Activated CD4-positive, alpha-beta memory T cell treated with anti-CD3 and anti-CD28 coated beads, Interleukin-2, amount 10 ng/mL, durations not matched to agents 7 days and 5 days (primary cell): Measurements from ENCODE around the gene SLFN5. TPM values are rescaled to one million over a fixed set of nuclear protein-coding genes. Genes with fewer than 3 reads are reported as not detected.
"Not testable (repeated sequence)": the region's sequence is repeated elsewhere in the genome, so short reads cannot be mapped to it uniquely, and the experiment has no call there.

Source experiments
- CTCF ChIA-PET: fragments of 350-600 bp; sonication (Branson Sonifier 250); formaldehyde crosslinking; loops from one replicate; lab custom pipeline; 2021; ENCODE audit warnings: antibody characterized with exemption, inconsistent platforms; lab: Charles Lee
- POLR2A ChIA-PET: fragments of 350-600 bp; sonication (Branson Sonifier 250); formaldehyde crosslinking; loops from one replicate; lab custom pipeline; 2021; ENCODE audit warnings: antibody characterized with exemption; lab: Charles Lee
- DNase-seq: peaks from one replicate; pipeline ENCODE4 v3.0.0-alpha.2; 2020
- H3K27ac Mint-ChIP-seq: one replicate; pipeline ENCODE4 v1.8.0; 2021; ENCODE audit warnings: mild to moderate bottlenecking, mixed read lengths
- H3K27me3 Mint-ChIP-seq: one replicate; pipeline ENCODE4 v1.8.0; 2021; ENCODE audit warnings: mixed read lengths
- H3K36me3 Mint-ChIP-seq: one replicate; pipeline ENCODE4 v1.8.0; 2021; ENCODE audit warnings: low read depth, mixed read lengths
- H3K4me1 Mint-ChIP-seq: one replicate; pipeline ENCODE4 v1.8.0; 2021; ENCODE audit warnings: mixed read lengths
- H3K4me3 Mint-ChIP-seq: one replicate; pipeline ENCODE4 v1.8.0; 2021; ENCODE audit warnings: mild to moderate bottlenecking, mixed read lengths
- H3K9me3 Mint-ChIP-seq: one replicate; pipeline ENCODE4 v1.8.0; 2021; ENCODE audit warnings: mixed read lengths
- total RNA-seq, 2 experiments: library from RNA; stranded (reverse); gene quantifications; one replicate each; pipeline ENCODE4 v1.2.3, GENCODE V29; 2021

SLFN5 gene
- total RNA-seq, 2 experiments from 2014 or later: 231 to 240 TPM

DNA sequence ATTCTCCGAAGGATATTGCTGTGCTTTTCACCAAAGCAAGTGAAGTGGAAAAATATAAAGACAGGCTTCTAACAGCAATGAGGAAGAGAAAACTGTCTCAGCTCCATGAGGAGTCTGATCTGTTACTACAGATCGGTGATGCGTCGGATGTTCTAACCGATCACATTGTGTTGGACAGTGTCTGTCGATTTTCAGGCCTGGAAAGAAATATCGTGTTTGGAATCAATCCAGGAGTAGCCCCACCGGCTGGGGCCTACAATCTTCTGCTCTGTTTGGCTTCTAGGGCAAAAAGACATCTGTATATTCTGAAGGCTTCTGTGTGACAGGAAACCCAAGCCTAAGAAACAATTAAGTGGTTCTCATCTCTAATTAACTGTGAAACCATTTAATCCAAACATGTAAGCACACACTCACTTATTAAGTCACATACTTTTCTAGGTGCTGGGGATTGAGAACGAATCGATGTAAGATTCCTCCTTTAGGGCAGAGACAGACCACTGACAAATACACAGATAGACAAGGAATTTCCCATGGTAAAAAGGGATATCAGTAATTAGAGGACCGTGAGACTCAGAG is 22.8 kb downstream of the SLFN5 start:
- ChIA-PET CTCF (interaction anchor here (1.3 kb wide), 1 partner anchor 124 kb away, joined by 3 read pairs; no protein-coding TSS in a partner anchor), POLR2A (interaction anchor here (1.0 to 1.6 kb wide), 2 partner anchors 8 kb away, joined by 3 to 6 read pairs; no protein-coding TSS in a partner anchor)
- Mint-ChIP-seq H3K36me3 (peaks cover 82% of the 10 kb centered on the region), H3K27ac (no peak overlapping the region), H3K4me3 (no peak overlapping the region), H3K27me3 (no peaks in the 10 kb centered on the region), H3K4me1 (peaks cover 31% of the 10 kb centered on the region), H3K9me3 (no peaks in the 10 kb centered on the region)
- no peak for DNase-seq

- peaks cover 10% of the 10 kb centered on the region for H3K9me3 Mint-ChIP-seq
- H3K27me3 Mint-ChIP-seq: peaks cover 15% of the 10 kb centered on the region
- H3K4me3 Mint-ChIP-seq, CTCF ChIA-PET, DNase-seq, H3K27ac Mint-ChIP-seq: not testable (repeated sequence)
- peaks cover 32% of the 10 kb centered on the region for H3K36me3 Mint-ChIP-seq
- POLR2A ChIA-PET: interaction anchor here (0.9 kb wide), 1 partner anchor 9 kb away, joined by 3 read pairs; no protein-coding TSS in a partner anchor
- H3K4me1 Mint-ChIP-seq: peaks cover 16% of the 10 kb centered on the region
These were observed 31.5 kb downstream of the SLFN5 start for GRCh38 chr17:35274167-35275066.

DNA sequence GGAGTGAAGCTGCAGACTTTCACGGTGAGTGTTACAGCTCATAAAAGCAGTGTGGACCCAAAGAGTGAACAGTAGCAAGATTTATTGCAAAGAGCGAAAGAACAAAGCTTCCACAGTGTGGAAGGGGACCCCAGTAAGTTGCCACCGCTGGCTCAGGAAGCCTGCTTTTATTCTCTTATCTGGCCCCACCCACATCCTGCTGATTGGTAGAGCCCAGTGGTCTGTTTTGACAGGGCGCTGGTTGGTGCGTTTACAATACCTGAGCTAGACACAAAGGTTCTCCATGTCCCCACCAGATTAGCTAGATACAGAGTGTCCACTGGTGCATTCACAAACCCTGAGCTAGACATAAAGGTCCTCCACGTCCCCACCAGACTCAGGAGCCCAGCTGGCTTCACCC is 35.6 kb downstream of the SLFN5 start:
- DNase-seq, H3K27ac Mint-ChIP-seq, H3K4me3 Mint-ChIP-seq, CTCF ChIA-PET, H3K36me3 Mint-ChIP-seq: not testable (repeated sequence)
- POLR2A ChIA-PET: interaction anchor here (0.5 kb wide), 1 partner anchor 12 kb away, joined by 3 read pairs; no protein-coding TSS in a partner anchor
- Mint-ChIP-seq H3K4me1 (peaks cover 13% of the 10 kb centered on the region), H3K27me3 (peaks cover 15% of the 10 kb centered on the region), H3K9me3 (peaks cover 14% of the 10 kb centered on the region)

- CTCF ChIA-PET, H3K36me3 Mint-ChIP-seq, H3K27ac Mint-ChIP-seq, H3K4me3 Mint-ChIP-seq, DNase-seq: not testable (repeated sequence)
- H3K4me1 Mint-ChIP-seq: peaks cover 11% of the 10 kb centered on the region
- peaks cover 15% of the 10 kb centered on the region for H3K27me3 Mint-ChIP-seq
- H3K9me3 Mint-ChIP-seq: peaks cover 14% of the 10 kb centered on the region
- POLR2A ChIA-PET: interaction anchor here (0.5 kb wide), 1 partner anchor 13 kb away, joined by 3 read pairs; no protein-coding TSS in a partner anchor
These were observed 36.0 kb downstream of the SLFN5 start for GRCh38 chr17:35278876-35279275.

- Mint-ChIP-seq H3K4me1 (peaks cover 9% of the 10 kb centered on the region), H3K27me3 (no peaks in the 10 kb centered on the region), H3K36me3 (peaks cover 2% of the 10 kb centered on the region), H3K27ac (no peak overlapping the region), H3K9me3 (peaks cover 10% of the 10 kb centered on the region), H3K4me3 (no peak overlapping the region)
- ChIA-PET CTCF (no interaction called here), POLR2A (no interaction called here)
- DNase-seq: no peak
These were observed 40.9 kb downstream of the SLFN5 start for GRCh38 chr17:35283767-35284166.

GRCh38 chr17:35284955-35285354 is 42.1 kb downstream of the SLFN5 start:
- Mint-ChIP-seq H3K36me3 (peaks cover 10% of the 10 kb centered on the region), H3K4me3 (no peak overlapping the region), H3K4me1 (peaks cover 17% of the 10 kb centered on the region), H3K27me3 (peaks cover 5% of the 10 kb centered on the region), H3K9me3 (peaks cover 17% of the 10 kb centered on the region), H3K27ac (no peak overlapping the region)
- POLR2A ChIA-PET: interaction anchor here (0.8 to 1.6 kb wide), 2 partner anchors 13 to 251 kb away, joined by 3 to 5 read pairs; no protein-coding TSS in a partner anchor
- DNase-seq: no peak
- CTCF ChIA-PET: interaction anchor here (0.9 to 1.5 kb wide), 2 partner anchors 13 to 28 kb away, joined by 3 read pairs; no protein-coding TSS in a partner anchor

DNA sequence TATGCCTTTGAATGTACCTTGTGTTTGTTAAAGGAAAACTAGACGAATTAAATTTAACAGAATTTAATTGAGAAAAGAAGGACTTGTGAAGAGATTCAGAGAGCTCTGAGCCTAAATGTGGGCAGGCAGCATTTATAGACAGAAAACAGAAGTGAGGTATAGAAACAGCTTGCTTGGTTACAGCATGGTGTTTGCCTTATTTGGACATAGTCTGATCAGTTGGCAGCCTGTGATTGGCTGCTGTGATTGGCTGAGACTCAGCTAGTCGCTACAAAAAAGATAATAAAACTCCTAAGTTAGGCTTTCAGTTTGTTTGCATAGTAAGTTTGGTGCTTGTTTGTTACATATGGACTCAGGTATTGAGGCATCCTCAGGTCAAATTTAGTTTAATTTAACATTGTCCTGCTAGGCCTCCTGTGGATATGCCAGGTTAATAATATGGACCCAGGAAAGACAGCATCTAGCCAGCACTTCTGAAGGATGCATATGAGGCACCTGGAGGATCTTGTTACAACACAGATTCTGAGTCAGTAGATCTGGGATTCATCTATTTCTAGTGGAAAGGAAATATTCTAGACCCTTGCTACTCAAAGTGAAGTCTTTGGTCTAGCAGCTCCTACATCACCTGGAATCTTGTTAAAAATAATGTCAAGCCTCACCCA is 43.4 kb downstream of the SLFN5 start:
- Mint-ChIP-seq H3K27ac (no peak overlapping the region), H3K36me3 (peaks cover 12% of the 10 kb centered on the region), H3K9me3 (peaks cover 20% of the 10 kb centered on the region), H3K4me1 (peaks cover 19% of the 10 kb centered on the region), H3K27me3 (peaks cover 9% of the 10 kb centered on the region), H3K4me3 (no peak overlapping the region)
- POLR2A ChIA-PET: interaction anchor here (0.6 to 1.6 kb wide), 3 partner anchors 44 to 250 kb away, joined by 3 to 5 read pairs (median 4); partner anchors contain the start of gene SLFN5
- no peak for DNase-seq
- CTCF ChIA-PET: interaction anchor here (1.5 to 1.7 kb wide), 2 partner anchors 14 to 26 kb away, joined by 3 to 5 read pairs; no protein-coding TSS in a partner anchor

- H3K9me3 Mint-ChIP-seq: peaks cover 17% of the 10 kb centered on the region
- CTCF ChIA-PET: interaction anchor here (1.7 kb wide), 1 partner anchor 25 kb away, joined by 5 read pairs; no protein-coding TSS in a partner anchor
- POLR2A ChIA-PET: no interaction called here
These were observed 44.5 kb downstream of the SLFN5 start for GRCh38 chr17:35287286-35287811.

GRCh38 chr17:35289222-35289621 is 46.4 kb downstream of the SLFN5 start:
- H3K4me1 Mint-ChIP-seq: peaks cover 19% of the 10 kb centered on the region
- H3K9me3 Mint-ChIP-seq: peaks cover 17% of the 10 kb centered on the region
- H3K4me3 Mint-ChIP-seq: peak overlapping the region; percentile 4
- peaks cover 12% of the 10 kb centered on the region for H3K36me3 Mint-ChIP-seq
- peak overlapping the region; percentile 4 for H3K27ac Mint-ChIP-seq
- ChIA-PET POLR2A (no interaction called here), CTCF (no interaction called here)
- H3K27me3 Mint-ChIP-seq: peaks cover 25% of the 10 kb centered on the region
- DNase-seq: no peak

More at GRCh38 chr17:35287286-35287811, 44.5 kb downstream of the SLFN5 start:
- peaks cover 12% of the 10 kb centered on the region for H3K36me3 Mint-ChIP-seq
- peaks cover 11% of the 10 kb centered on the region for H3K27me3 Mint-ChIP-seq
- no peak overlapping the region for H3K27ac Mint-ChIP-seq
- peaks cover 19% of the 10 kb centered on the region for H3K4me1 Mint-ChIP-seq
- H3K4me3 Mint-ChIP-seq: no peak overlapping the region
- no peak for DNase-seq

- Mint-ChIP-seq H3K4me3 (no peak overlapping the region), H3K27ac (no peak overlapping the region), H3K9me3 (peaks cover 22% of the 10 kb centered on the region), H3K27me3 (peaks cover 25% of the 10 kb centered on the region), H3K36me3 (peaks cover 17% of the 10 kb centered on the region), H3K4me1 (peaks cover 19% of the 10 kb centered on the region)
- POLR2A ChIA-PET: no interaction called here
- no peak for DNase-seq
- CTCF ChIA-PET: no interaction called here
These were observed 48.9 kb downstream of the SLFN5 start for GRCh38 chr17:35291802-35292201.

DNA sequence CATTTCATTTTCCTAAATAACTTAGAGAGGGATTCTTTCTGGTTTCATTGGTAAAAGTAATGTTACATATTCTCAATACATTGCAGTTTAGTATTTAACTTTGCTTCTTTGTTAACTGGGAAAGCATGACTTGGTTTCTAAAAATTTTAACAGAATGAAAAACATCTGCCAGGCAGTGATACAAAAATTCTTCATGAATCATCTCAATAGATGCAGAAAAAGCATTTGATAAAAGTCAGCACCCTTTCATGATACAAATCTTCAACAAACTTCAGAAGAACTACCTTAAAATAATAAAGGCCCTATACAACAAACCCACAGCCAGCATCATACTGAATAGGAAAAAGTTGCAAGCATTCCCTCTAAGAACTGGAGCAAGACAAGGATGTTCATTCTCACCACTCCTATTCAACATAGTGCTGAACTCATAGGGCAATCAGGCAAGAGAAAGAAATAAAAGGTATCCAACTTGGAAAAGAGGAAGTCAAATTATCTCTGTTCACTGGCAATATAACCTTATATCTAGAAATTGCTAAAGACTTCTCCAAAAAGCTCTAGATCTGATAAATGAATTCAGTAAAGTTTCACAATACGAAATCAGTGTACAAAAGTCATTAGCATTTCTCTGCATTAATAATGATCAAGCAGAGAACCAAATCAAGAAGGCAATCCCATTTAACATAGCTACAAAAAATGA is 50.4 kb downstream of the SLFN5 start:
- Mint-ChIP-seq H3K27ac (no peak overlapping the region), H3K27me3 (peaks cover 32% of the 10 kb centered on the region), H3K9me3 (peaks cover 23% of the 10 kb centered on the region), H3K4me3 (no peak overlapping the region), H3K4me1 (peaks cover 15% of the 10 kb centered on the region), H3K36me3 (peaks cover 16% of the 10 kb centered on the region)
- DNase-seq: no peak
- ChIA-PET CTCF (no interaction called here), POLR2A (no interaction called here)

DNA sequence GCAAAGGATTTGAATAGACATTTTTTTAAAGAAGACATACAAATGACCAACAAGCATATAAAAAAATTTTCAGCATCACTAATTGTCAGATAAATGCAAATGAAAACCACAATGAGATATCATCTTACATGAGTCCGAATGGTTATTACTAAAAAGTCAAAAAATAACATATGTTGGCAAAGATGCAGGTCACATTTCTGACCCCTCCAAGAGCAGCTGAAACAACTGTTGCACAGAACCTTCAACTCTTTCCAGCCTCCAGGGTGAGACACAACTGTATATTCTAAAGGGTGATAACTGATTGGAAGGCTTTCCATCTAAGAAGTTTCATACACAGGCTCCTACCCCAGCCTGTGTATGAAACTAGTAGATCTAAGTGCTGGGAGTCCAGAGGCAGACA is 51.9 kb downstream of the SLFN5 start:
- H3K4me3 Mint-ChIP-seq: no peak overlapping the region
- peaks cover 6% of the 10 kb centered on the region for H3K4me1 Mint-ChIP-seq
- H3K36me3 Mint-ChIP-seq: peaks cover 12% of the 10 kb centered on the region
- ChIA-PET POLR2A (no interaction called here), CTCF (no interaction called here)
- H3K27me3 Mint-ChIP-seq: peaks cover 38% of the 10 kb centered on the region
- H3K9me3 Mint-ChIP-seq: peaks cover 20% of the 10 kb centered on the region
- H3K27ac Mint-ChIP-seq: no peak overlapping the region
- DNase-seq: no peak
